Body of pancreas (tissue), 4 donors: ENCODE results near the gene CNPPD1. TPM values are rescaled to one million over a fixed set of nuclear protein-coding genes. Genes with fewer than 3 reads are reported as not detected.
A peak's percentile ranks its signal among the peaks of the same experiment; 100 is the strongest.

ENCODE experiments used
- ATAC-seq: fragments of 150-250 bp; one replicate; pipeline ENCODE4 v1.9.1; 2016
- DNase-seq, 4 donors: peaks; one replicate each; pipeline ENCODE4 v3.0.0-alpha.2; 2019
- H3K27ac ChIP-seq, 4 donors: fragments of 200-600 bp; sonication (generic); 1 replicate in 3 of 4; 2 replicates in 1 of 4; pipeline versions ENCODE4 v1.5.1 to v1.6.1; 2016 to 2019; ENCODE audit warnings: mild to moderate bottlenecking in 1 of 4, mixed read lengths in 1 of 4, moderate library complexity in 1 of 4
- H3K27me3 ChIP-seq, 2 donors: fragments of 200-600 bp; sonication (generic); one replicate each; pipeline ENCODE4 v1.6.0; 2016; ENCODE audit warnings: mild to moderate bottlenecking in 1 of 2
- H3K36me3 ChIP-seq, 2 donors: fragments of 200-600 bp; sonication (generic); replicated peaks in 1 of 2; 2 replicates each; pipeline ENCODE4 v1.5.1; 2016; ENCODE audit warnings: low read depth in 2 of 2; ENCODE audit not compliant: insufficient read depth in 1 of 2
- H3K4me1 ChIP-seq: fragments of 200-600 bp; sonication (generic); one replicate; pipeline ENCODE4 v1.6.0; 2016
- H3K4me3 ChIP-seq, 2 donors: fragments of 200-600 bp; sonication (generic); 1 replicate in 1 of 2; 2 replicates in 1 of 2; pipeline ENCODE4 v1.5.1; 2016 to 2019
- H3K9me3 ChIP-seq, 3 donors: fragments of 200-600 bp; sonication (generic); 1 replicate in 2 of 3; 2 replicates in 1 of 3; pipeline ENCODE4 v1.5.1; 2016
- CTCF ChIP-seq, 7 experiments: fragments of 450-650 bp in 4 of 7; fragments of 200-600 bp in 3 of 7; sonication (generic) in 3 of 7; IDR thresholded peaks; one replicate each; pipeline ENCODE4 v1.5.1; 2016 to 2019; ENCODE audit warnings: antibody characterized with exemption in 7 of 7
- POLR2A ChIP-seq, 3 donors: fragments of 450-650 bp; IDR thresholded peaks; one replicate each; pipeline ENCODE4 v1.6.1; 2016; ENCODE audit warnings: antibody characterized with exemption in 3 of 3, mild to moderate bottlenecking in 2 of 3
- WGBS, 2 donors: methylation state at CpG; one replicate each; pipeline ENCODE4 v1.1.5; 2017; 5-methylcytosine and 5-hydroxymethylcytosine counted together
- intact Hi-C: fragments of 100-400 bp; cut with DNase I; formaldehyde crosslinking; loops from one replicate; pipeline ENCODE4 v1.15.1; 2023
- total RNA-seq, 2 donors: library from RNA; depleted of rRNA; stranded (reverse); fragments of >200 nt; gene quantifications; one replicate each; pipeline ENCODE4 v1.1.0, GENCODE V29; 2016

The CNPPD1 gene
- total RNA-seq, 2 donors from 2014 or later, result 25.7 to 27.4 TPM

- ATAC-seq (no peak), DNase-seq (no peak)
- Histone ChIP-seq H3K4me3 (no peak overlapping the region), H3K27ac (no peak overlapping the region), H3K4me1 (peaks cover 7% of the 10 kb centered on the region), H3K36me3 (no peaks in the 10 kb centered on the region), H3K9me3 (no peaks in the 10 kb centered on the region), H3K27me3 (no peaks in the 10 kb centered on the region)
- 100% methylated on average over 1 of the region's 1 CpG; no CpG with 5 or more reads in 1 of the 2 donors for WGBS, 2 donors
- TF ChIP-seq POLR2A (IDR thresholded peaks at IDR 0.05) (no peak), CTCF (IDR thresholded peaks at IDR 0.05) (no peak)
- intact Hi-C loops, result no loop called here
These were observed 20.7 kb upstream of the CNPPD1 start for GRCh38 chr2:219197388-219197787.

GRCh38 chr2:219186754-219187456 is 10.2 kb upstream of the CNPPD1 start:
- 88 to 93% methylated on average over 7 of the region's 7 CpGs for WGBS, 2 donors
- DNase-seq, result peak in 1 of 4 donors; percentile 3
- no peaks in the 10 kb centered on the region for H3K4me1 ChIP-seq
- no peaks in the 10 kb centered on the region for H3K27me3 ChIP-seq
- ATAC-seq, result no peak
- H3K4me3 ChIP-seq, result no peak overlapping the region
- peaks cover 0 to 10% of the 10 kb centered on the region in 2 donors for H3K36me3 ChIP-seq
- intact Hi-C loops, result no loop called here
- H3K9me3 ChIP-seq, result no peaks in the 10 kb centered on the region
- H3K27ac ChIP-seq, result no peak overlapping the region
- TF ChIP-seq CTCF (IDR thresholded peaks at IDR 0.05) (no peak), POLR2A (IDR thresholded peaks at IDR 0.05) (no peak)

- DNase-seq (peak in 1 of 4 donors; percentile 1), ATAC-seq (no peak)
- TF ChIP-seq POLR2A (IDR thresholded peaks at IDR 0.05) (no peak), CTCF (IDR thresholded peaks at IDR 0.05) (no peak)
- WGBS, 2 donors, result 100% methylated on average over 2 of the region's 2 CpGs
- intact Hi-C loops, result no loop called here
- Histone ChIP-seq H3K4me3 (no peak overlapping the region), H3K9me3 (no peaks in the 10 kb centered on the region), H3K36me3 (peaks cover 0 to 21% of the 10 kb centered on the region in 2 donors), H3K27me3 (no peaks in the 10 kb centered on the region), H3K27ac (no peak overlapping the region), H3K4me1 (peaks cover 9% of the 10 kb centered on the region)
These were observed 7.4 kb upstream of the CNPPD1 start for GRCh38 chr2:219184121-219184520.

- Histone ChIP-seq H3K27ac (no peak overlapping the region), H3K4me3 (no peak overlapping the region), H3K36me3 (peaks cover 0 to 21% of the 10 kb centered on the region in 2 donors), H3K27me3 (no peaks in the 10 kb centered on the region), H3K4me1 (peaks cover 15% of the 10 kb centered on the region), H3K9me3 (no peaks in the 10 kb centered on the region)
- DNase-seq, result peak in 1 of 4 donors; percentile 6
- 85 to 88% methylated on average over 6 of the region's 6 CpGs for WGBS, 2 donors
- TF ChIP-seq CTCF (IDR thresholded peaks at IDR 0.05) (no peak), POLR2A (IDR thresholded peaks at IDR 0.05) (no peak)
- intact Hi-C loops, result no loop called here
- ATAC-seq, result no peak
These were observed 6.5 kb upstream of the CNPPD1 start for GRCh38 chr2:219183151-219183772.
